H1 (cell line): ENCODE data around the gene CDK8. TPM values are rescaled to one million over a fixed set of nuclear protein-coding genes. Genes with fewer than 3 reads are reported as not detected.

Experiments used
- CTCF ChIA-PET: fragments of 300-600 bp; sonication (Branson Sonifier 250); formaldehyde crosslinking; loops from one replicate; lab custom pipeline; 2021; ENCODE audit not compliant: partially characterized antibody; lab: Charles Lee
- POLR2A ChIA-PET: fragments of 300-600 bp; sonication (Branson Sonifier 250); formaldehyde crosslinking; loops from one replicate; lab custom pipeline; 2021; ENCODE audit warnings: inconsistent platforms; ENCODE audit not compliant: partially characterized antibody; lab: Charles Lee
- DNase-seq, 2 experiments: peaks; one replicate each; pipeline versions ENCODE4 v3.0.0 to v3.0.0-alpha.2; 2010 to 2022; ENCODE audit warnings: low spot score in 2 of 2, low read depth in 1 of 2, mixed read lengths in 1 of 2
- FAIRE-seq: peaks from 2 replicates; lab custom pipeline; 2011; peaks lifted over from hg19 to GRCh38; lab: Jason Lieb, UNC
- H2AFZ ChIP-seq: 2 replicates; pipeline ENCODE4 v1.8.1; 2012; ENCODE audit warnings: low read length, inconsistent platforms
- H2AK5ac ChIP-seq: 2 replicates; pipeline ENCODE4 v1.6.1; 2013; ENCODE audit warnings: low read depth, low read length
- H2BK120ac ChIP-seq: replicated peaks from 2 replicates; pipeline ENCODE3; 2013; ENCODE audit warnings: low read depth, low read length, inconsistent platforms
- H2BK12ac ChIP-seq: 2 replicates; pipeline ENCODE4 v1.6.1; 2013; ENCODE audit warnings: low read depth, low read length
- H2BK15ac ChIP-seq: 2 replicates; pipeline ENCODE4 v1.6.1; 2013; ENCODE audit warnings: low read length
- H2BK20ac ChIP-seq: 2 replicates; pipeline ENCODE4 v1.6.1; 2013; ENCODE audit warnings: low read length
- H2BK5ac ChIP-seq: 2 replicates; pipeline ENCODE4 v1.6.1; 2013; ENCODE audit warnings: low read depth, low read length
- H3K14ac ChIP-seq: 2 replicates; pipeline ENCODE4 v1.6.1; 2013; ENCODE audit warnings: inconsistent platforms; ENCODE audit not compliant: insufficient read length
- H3K18ac ChIP-seq: 2 replicates; pipeline ENCODE4 v1.6.1; 2013; ENCODE audit warnings: low read length; ENCODE audit errors: extremely low read depth
- H3K23ac ChIP-seq: 2 replicates; pipeline ENCODE4 v1.6.1; 2013; ENCODE audit warnings: inconsistent platforms; ENCODE audit not compliant: insufficient read length
- H3K23me2 ChIP-seq: 2 replicates; pipeline ENCODE4 v1.6.1; 2013; ENCODE audit warnings: low read depth, low read length
- H3K27ac ChIP-seq: 2 replicates; pipeline ENCODE4 v1.6.1; 2011; ENCODE audit warnings: low read depth, low read length, inconsistent platforms
- H3K27me3 ChIP-seq, 4 experiments: replicated peaks in 1 of 4; 1 replicate in 1 of 4; 2 replicates in 3 of 4; pipeline versions ENCODE4 v1.6.1 to v1.8.1; 2011 to 2013; ENCODE audit warnings: low read length in 3 of 4, mild to moderate bottlenecking in 3 of 4, inconsistent platforms in 2 of 4, mixed read lengths in 2 of 4, moderate library complexity in 1 of 4; ENCODE audit not compliant: control insufficient read depth in 3 of 4, insufficient read depth in 3 of 4; ENCODE audit errors: extremely low read depth in 1 of 4
- H3K36me3 ChIP-seq, 4 experiments: 2 replicates each; pipeline versions ENCODE4 v1.6.1 to v1.8.1; 2011 to 2013; ENCODE audit warnings: mild to moderate bottlenecking in 4 of 4, low read length in 3 of 4, moderate library complexity in 2 of 4, control low read depth in 1 of 4, inconsistent platforms in 1 of 4; ENCODE audit not compliant: insufficient read depth in 4 of 4, control insufficient read depth in 2 of 4
- H3K4ac ChIP-seq: replicated peaks from 2 replicates; pipeline ENCODE3; 2013; ENCODE audit warnings: low read length, low read depth, mixed read lengths, inconsistent platforms; ENCODE audit not compliant: insufficient read length
- H3K4me1 ChIP-seq, 4 experiments: replicated peaks in 1 of 4; 1 replicate in 1 of 4; 2 replicates in 3 of 4; pipeline versions ENCODE4 v1.6.1 to v1.8.1; 2011 to 2013; ENCODE audit warnings: low read length in 3 of 4, inconsistent platforms in 2 of 4, mixed read lengths in 1 of 4; ENCODE audit not compliant: insufficient read depth in 4 of 4, control insufficient read depth in 3 of 4
- H3K4me2 ChIP-seq, 2 experiments: 2 replicates each; pipeline versions ENCODE4 v1.6.1 to v1.8.1; 2011 to 2013; ENCODE audit warnings: low read depth in 2 of 2, low read length in 2 of 2, control low read depth in 1 of 2, inconsistent platforms in 1 of 2, mild to moderate bottlenecking in 1 of 2; ENCODE audit not compliant: insufficient read depth in 1 of 2
- H3K4me3 ChIP-seq, 4 experiments: fragments of 200-600, 300-600 bp in 1 of 4; sonication (generic), shearing (Covaris generic), sonication (Bioruptor Twin) in 1 of 4; 2 replicates each; pipeline versions ENCODE4 v1.5.1 to v1.8.1; 2011 to 2016; ENCODE audit warnings: low read length in 4 of 4, low read depth in 3 of 4, control low read depth in 2 of 4, inconsistent platforms in 2 of 4, mild to moderate bottlenecking in 2 of 4, mixed read lengths in 1 of 4, moderate library complexity in 1 of 4; ENCODE audit not compliant: insufficient read depth in 2 of 4; ENCODE audit errors: extremely low read depth in 1 of 4
- H3K56ac ChIP-seq: replicated peaks from 2 replicates; pipeline ENCODE3; 2013; ENCODE audit warnings: low read depth, mild to moderate bottlenecking, mixed read lengths, low read length, inconsistent platforms; ENCODE audit not compliant: insufficient read length
- H3K79me1 ChIP-seq: 2 replicates; pipeline ENCODE4 v1.6.1; 2013; ENCODE audit warnings: low read depth, low read length, control low read depth
- H3K79me2 ChIP-seq, 2 experiments: 2 replicates each; pipeline versions ENCODE4 v1.6.1 to v1.8.1; 2012 to 2013; ENCODE audit warnings: low read length in 2 of 2, mild to moderate bottlenecking in 2 of 2, inconsistent platforms in 1 of 2; ENCODE audit not compliant: insufficient read depth in 2 of 2, control insufficient read depth in 1 of 2
- H3K9ac ChIP-seq, 4 experiments: replicated peaks in 1 of 4; 1 replicate in 1 of 4; 2 replicates in 3 of 4; pipeline versions ENCODE4 v1.6.1 to v1.8.1; 2011 to 2013; ENCODE audit warnings: low read depth in 3 of 4, low read length in 3 of 4, control low read depth in 2 of 4, mild to moderate bottlenecking in 2 of 4, moderate library complexity in 2 of 4, inconsistent platforms in 1 of 4; ENCODE audit errors: extremely low read depth in 1 of 4
- H3K9me3 ChIP-seq, 2 experiments: 2 replicates each; pipeline versions ENCODE4 v1.6.1 to v1.8.1; 2012 to 2013; ENCODE audit warnings: mild to moderate bottlenecking in 2 of 2, moderate library complexity in 2 of 2, control low read depth in 1 of 2, inconsistent platforms in 1 of 2, low read depth in 1 of 2, low read length in 1 of 2, mixed read lengths in 1 of 2; ENCODE audit not compliant: insufficient read depth in 2 of 2
- H4K20me1 ChIP-seq, 2 experiments: replicated peaks in 1 of 2; 2 replicates each; pipeline versions ENCODE3 to v1.8.1; 2011 to 2013; ENCODE audit warnings: inconsistent platforms in 2 of 2, low read length in 2 of 2, mild to moderate bottlenecking in 1 of 2; ENCODE audit not compliant: insufficient read depth in 2 of 2, control insufficient read depth in 1 of 2
- H4K5ac ChIP-seq: 2 replicates; pipeline ENCODE4 v1.6.1; 2013; ENCODE audit warnings: low read length, low read depth, mixed read lengths, inconsistent platforms; ENCODE audit not compliant: insufficient read length
- H4K8ac ChIP-seq: 2 replicates; pipeline ENCODE4 v1.8.0; 2013; ENCODE audit warnings: mild to moderate bottlenecking, moderate library complexity, low read length, inconsistent platforms; ENCODE audit not compliant: insufficient read depth; ENCODE audit errors: extremely low read depth
- H4K91ac ChIP-seq: replicated peaks from 2 replicates; pipeline ENCODE3; 2013; ENCODE audit warnings: low read length, mixed read lengths, inconsistent platforms; ENCODE audit not compliant: insufficient read length
- JUN ChIP-seq: IDR thresholded peaks from 2 replicates; pipeline ENCODE4 v1.6.1; 2011; ENCODE audit warnings: low read depth, mild to moderate bottlenecking, improper control_type of control experiment, low read length
- KDM1A ChIP-seq: fragments of 200-600, 300-600 bp; sonication (generic); IDR thresholded peaks from 2 replicates; pipeline ENCODE4 v1.7.1; 2016; ENCODE audit warnings: mild to moderate bottlenecking, low read length, borderline replicate concordance
- MAX ChIP-seq: IDR thresholded peaks from 2 replicates; pipeline ENCODE4 v1.6.1; 2012; ENCODE audit warnings: inconsistent platforms
- RAD21 ChIP-seq, 2 experiments: IDR thresholded peaks in 1 of 2; conservative IDR thresholded peaks in 1 of 2; 2 replicates each; pipeline ENCODE4 v1.6.1; 2011; ENCODE audit warnings: low read depth in 2 of 2, low read length in 2 of 2, improper control_type of control experiment in 1 of 2, inconsistent platforms in 1 of 2, mild to moderate bottlenecking in 1 of 2, moderate library complexity in 1 of 2
- SIRT6 ChIP-seq: IDR thresholded peaks from one replicate; pipeline ENCODE4 v1.7.1; 2012; ENCODE audit warnings: low read length, inconsistent platforms
- TAF1 ChIP-seq: IDR thresholded peaks from 2 replicates; pipeline ENCODE4 v1.6.1; 2011; ENCODE audit warnings: mild to moderate bottlenecking, low read depth, low read length
- WGBS, 2 experiments: shearing (Covaris generic) in 1 of 2; methylation state at CpG; one replicate each; pipeline versions ENCODE4 v1.1.6 to v1.1.7; 2013 to 2015; ENCODE audit warnings: low lambda C conversion rate in 2 of 2, mixed read lengths in 2 of 2, inconsistent platforms in 1 of 2, low coverage in 1 of 2, missing lambda C conversion rate in 1 of 2; ENCODE audit not compliant: insufficient replicate concordance in 2 of 2, insufficient coverage in 1 of 2, insufficient read length in 1 of 2; ENCODE audit errors: extremely low coverage in 1 of 2, missing lambda C conversion rate in 1 of 2; 5-methylcytosine and 5-hydroxymethylcytosine counted together
- polyA plus RNA-seq, 7 experiments: library from polyadenylated mRNA; depleted of rRNA in 3 of 7; stranded (reverse) in 5 of 7; unstranded in 2 of 7; fragments of >200 nt in 5 of 7; fragments of 200-250 nt in 2 of 7; gene quantifications; 1 replicate in 5 of 7; 2 replicates in 1 of 7; 4 replicates in 1 of 7; pipeline versions ENCODE4 v1.2.1 to v1.2.3, GENCODE V29; 2011 to 2013; ENCODE audit warnings: missing spikeins in 2 of 7, mixed read lengths in 2 of 7
- total RNA-seq: library from RNA; stranded (reverse); fragmentation: NEBNext Ultra II Directional; extraction: Animal tissue kit (Norgen Biotek cat#: 25700); gene quantifications from 2 replicates; pipeline ENCODE4 v1.2.1, GENCODE V29; 2021

CDK8 gene
- total and polyA plus RNA-seq, 2 of the 8 experiments (the other 6 are each of a cell fraction or from before 2014, with no cell fraction given): 22.1 to 25.6 TPM

GRCh38 chr13:26440111-26440510 is 186.2 kb downstream of the CDK8 start:
- Histone ChIP-seq H3K36me3 (no peaks in the 10 kb centered on the region), H2BK120ac (no peak overlapping the region), H3K27me3 (no peaks in the 10 kb centered on the region), H3K14ac (no peak overlapping the region), H3K79me1 (no peaks in the 10 kb centered on the region), H4K5ac (no peak overlapping the region), H3K4me3 (no peak overlapping the region), H3K9ac (no peak overlapping the region), H4K91ac (no peak overlapping the region), H3K4ac (no peak overlapping the region), H4K8ac (no peak overlapping the region), H3K23ac (no peak overlapping the region), H3K79me2 (no peaks in the 10 kb centered on the region), H3K27ac (no peak overlapping the region), H3K18ac (no peak overlapping the region), H2AFZ (no peak overlapping the region), H2AK5ac (no peak overlapping the region), H3K56ac (no peak overlapping the region), H2BK20ac (no peak overlapping the region), H2BK15ac (no peak overlapping the region), H3K9me3 (peaks cover 8 to 21% of the 10 kb centered on the region in 2 experiments), H2BK5ac (no peak overlapping the region), H3K4me1 (no peaks in the 10 kb centered on the region), H3K4me2 (no peak overlapping the region), H3K23me2 (no peaks in the 10 kb centered on the region), H4K20me1 (no peaks in the 10 kb centered on the region), H2BK12ac (no peak overlapping the region)
- DNase-seq: no peak
- no peak for FAIRE-seq
- POLR2A ChIA-PET: no interaction called here
- CTCF ChIA-PET: interaction anchor here (1.3 kb wide), 1 partner anchor 10 kb away, joined by 5 read pairs; no protein-coding TSS in a partner anchor
- 59% methylated on average over 3 of the region's 3 CpGs; no CpG with 5 or more reads in 1 of the 2 experiments for WGBS, 2 experiments
- TF ChIP-seq TAF1 (no peak), SIRT6 (no peak), JUN (no peak), MAX (no peak), KDM1A (no peak), RAD21 (IDR thresholded peaks at IDR 0.05 in 1 of 2, conservative IDR thresholded peaks at IDR 0.05 in 1 of 2; ENCODE audit: low read depth in 2 of 2, low read length in 2 of 2) (no peak)
